Psoas muscle (tissue), 8 donors: Measurements from ENCODE around the gene MMD. TPM values are rescaled to one million over a fixed set of nuclear protein-coding genes. Genes with fewer than 3 reads are reported as not detected.

Source experiments
- ATAC-seq, 4 donors: fragments of 200-7000 bp; cut with Tn5 transposase; one replicate each; pipeline ENCODE4 v1.9.1; 2020; ENCODE audit warnings: moderate library complexity in 3 of 4, mild to moderate bottlenecking in 2 of 4
- DNase-seq, 2 donors: peaks; one replicate each; pipeline ENCODE4 v3.0.0-alpha.2; 2020
- H3K27ac ChIP-seq: fragments of 200-600 bp; one replicate; pipeline ENCODE4 v1.8.0; 2022
- H3K27me3 ChIP-seq, 3 donors: fragments of 200-600 bp in 1 of 3; one replicate each; pipeline versions ENCODE4 v1.6.1 to v1.8.0; 2013 to 2022; ENCODE audit warnings: low read length in 2 of 3, mild to moderate bottlenecking in 2 of 3, moderate library complexity in 1 of 3; ENCODE audit not compliant: insufficient read depth in 3 of 3
- H3K36me3 ChIP-seq, 2 donors: fragments of 200-600 bp in 1 of 2; one replicate each; pipeline versions ENCODE4 v1.6.1 to v1.8.0; 2013 to 2022; ENCODE audit warnings: low read depth in 1 of 2, mild to moderate bottlenecking in 1 of 2, moderate library complexity in 1 of 2; ENCODE audit not compliant: insufficient read depth in 1 of 2
- H3K4me1 ChIP-seq: fragments of 200-600 bp; one replicate; pipeline ENCODE4 v1.8.0; 2022
- H3K4me3 ChIP-seq: fragments of 200-600 bp; one replicate; pipeline ENCODE4 v1.8.0; 2022; ENCODE audit warnings: mild to moderate bottlenecking
- H3K9me3 ChIP-seq: fragments of 200-600 bp; one replicate; pipeline ENCODE4 v1.8.0; 2022
- WGBS, 3 donors: extraction: QIAGEN DNeasy Blood & Tissue Kit; methylation state at CpG; one replicate each; pipeline versions ENCODE4 v1.1.6 to v1.1.7; 2013; 5-methylcytosine and 5-hydroxymethylcytosine counted together
- intact Hi-C, 2 donors: fragments of 100-400 bp; cut with DNase I; formaldehyde crosslinking; loops; one replicate each; pipeline versions ENCODE4 v1.11.0 to v1.14.2; 2022
- polyA plus RNA-seq, 3 donors: library from polyadenylated mRNA; stranded (reverse); fragments of 200-250 nt; gene quantifications; one replicate each; pipeline ENCODE4 v1.2.3, GENCODE V29; 2013
- total RNA-seq, 4 donors: library from RNA; stranded (reverse); fragmentation: NEBNext Ultra II Directional in 2 of 4; extraction: Animal tissue kit (Norgen Biotek cat#: 25700) in 2 of 4; gene quantifications; one replicate each; pipeline versions ENCODE4 v1.2.1 to v1.2.4, GENCODE V29; 2021 to 2023
- TF ChIP-seq, protein P1 (sequence below): fragments of 200-600 bp; IDR thresholded peaks from one replicate; pipeline ENCODE4 v1.8.0; 2022; ENCODE audit warnings: antibody characterized with exemption
- donor health status: healthy with polysubstance abuse.
- donor health status: DM: no; HTN: no; CAD: no; lungs with moderate emphysema.
- donor health status: Bipolar disorder and iron deficiency.
- donor health status: healthy.
- donor health status: DM: yes; HTN: yes; CAD: no.
- donor health status: DM: no; HTN: no; CAD: no.
- donor health status: DM: no; HTN: no; CAD: no.
- donor health status: DM: yes; HTN: yes; CAD: no.

Gene MMD
- total and polyA plus RNA-seq, 7 donors: 3.0 to 11.0 (median 6.2) TPM

DNA sequence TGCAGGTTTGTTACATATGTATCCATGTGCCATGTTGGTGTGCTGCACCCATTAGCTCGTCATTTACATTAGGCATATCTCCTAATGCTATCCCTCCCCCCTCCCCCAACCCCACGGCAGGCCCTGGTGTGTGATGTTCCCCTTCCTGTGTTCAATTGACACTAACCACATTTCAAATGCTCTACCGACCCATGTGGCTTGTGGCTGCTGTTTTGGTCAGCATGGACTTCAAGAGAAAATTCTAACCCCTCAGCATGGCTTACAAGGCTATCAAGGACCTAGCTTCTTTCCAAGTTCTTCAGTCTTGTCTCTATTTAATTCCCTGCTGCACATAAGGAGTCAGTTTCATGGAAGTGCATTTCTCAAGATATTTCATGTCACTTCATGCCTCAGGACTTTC lies 52.9 kb downstream of the MMD start:
- no peak for ATAC-seq
- WGBS, 3 donors: 61 to 70% (median 70%) methylated on average over 3 of the region's 3 CpGs
- Histone ChIP-seq H3K4me1 (no peaks in the 10 kb centered on the region), H3K9me3 (no peaks in the 10 kb centered on the region), H3K4me3 (no peak overlapping the region), H3K27me3 (no peaks in the 10 kb centered on the region), H3K36me3 (no peaks in the 10 kb centered on the region), H3K27ac (no peak overlapping the region)
- intact Hi-C loops: no loop called here
- TF ChIP-seq, protein P1, sequence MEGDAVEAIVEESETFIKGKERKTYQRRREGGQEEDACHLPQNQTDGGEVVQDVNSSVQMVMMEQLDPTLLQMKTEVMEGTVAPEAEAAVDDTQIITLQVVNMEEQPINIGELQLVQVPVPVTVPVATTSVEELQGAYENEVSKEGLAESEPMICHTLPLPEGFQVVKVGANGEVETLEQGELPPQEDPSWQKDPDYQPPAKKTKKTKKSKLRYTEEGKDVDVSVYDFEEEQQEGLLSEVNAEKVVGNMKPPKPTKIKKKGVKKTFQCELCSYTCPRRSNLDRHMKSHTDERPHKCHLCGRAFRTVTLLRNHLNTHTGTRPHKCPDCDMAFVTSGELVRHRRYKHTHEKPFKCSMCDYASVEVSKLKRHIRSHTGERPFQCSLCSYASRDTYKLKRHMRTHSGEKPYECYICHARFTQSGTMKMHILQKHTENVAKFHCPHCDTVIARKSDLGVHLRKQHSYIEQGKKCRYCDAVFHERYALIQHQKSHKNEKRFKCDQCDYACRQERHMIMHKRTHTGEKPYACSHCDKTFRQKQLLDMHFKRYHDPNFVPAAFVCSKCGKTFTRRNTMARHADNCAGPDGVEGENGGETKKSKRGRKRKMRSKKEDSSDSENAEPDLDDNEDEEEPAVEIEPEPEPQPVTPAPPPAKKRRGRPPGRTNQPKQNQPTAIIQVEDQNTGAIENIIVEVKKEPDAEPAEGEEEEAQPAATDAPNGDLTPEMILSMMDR: no peak
- DNase-seq: no peak

DNA sequence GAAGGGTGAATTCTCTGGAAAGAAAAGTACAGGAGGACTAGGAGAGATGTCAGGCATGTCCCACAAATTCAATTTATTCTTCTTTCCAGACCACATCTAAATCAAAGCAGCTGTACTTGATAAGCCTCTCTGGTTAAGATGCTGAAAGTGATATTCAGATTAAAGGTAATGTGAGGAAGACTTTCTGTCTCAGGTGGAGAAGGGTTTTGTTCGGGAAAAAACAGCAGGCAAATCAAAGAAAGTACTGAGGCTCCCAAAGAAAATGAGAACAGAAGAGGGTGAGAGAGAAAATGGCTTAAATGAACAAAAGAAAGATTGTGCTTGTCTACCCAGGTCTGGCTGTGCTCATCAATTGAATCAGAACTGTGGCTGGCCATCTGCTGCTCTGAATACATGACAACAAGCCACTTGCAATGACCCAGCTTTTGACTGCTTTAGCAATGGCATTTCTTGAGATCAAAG lies 55.6 kb downstream of the MMD start:
- intact Hi-C loops: no loop called here
- H3K27ac ChIP-seq: no peak overlapping the region
- 54 to 63% (median 57%) methylated on average over 1 of the region's 1 CpG for WGBS, 3 donors
- H3K36me3 ChIP-seq: no peaks in the 10 kb centered on the region
- no peak for ATAC-seq
- H3K9me3 ChIP-seq: peaks cover 8% of the 10 kb centered on the region
- DNase-seq: no peak
- H3K27me3 ChIP-seq: peaks cover 0 to 2% (median 0%) of the 10 kb centered on the region in 3 donors
- H3K4me3 ChIP-seq: no peak overlapping the region
- TF ChIP-seq, protein P1: no peak
- no peaks in the 10 kb centered on the region for H3K4me1 ChIP-seq

DNA sequence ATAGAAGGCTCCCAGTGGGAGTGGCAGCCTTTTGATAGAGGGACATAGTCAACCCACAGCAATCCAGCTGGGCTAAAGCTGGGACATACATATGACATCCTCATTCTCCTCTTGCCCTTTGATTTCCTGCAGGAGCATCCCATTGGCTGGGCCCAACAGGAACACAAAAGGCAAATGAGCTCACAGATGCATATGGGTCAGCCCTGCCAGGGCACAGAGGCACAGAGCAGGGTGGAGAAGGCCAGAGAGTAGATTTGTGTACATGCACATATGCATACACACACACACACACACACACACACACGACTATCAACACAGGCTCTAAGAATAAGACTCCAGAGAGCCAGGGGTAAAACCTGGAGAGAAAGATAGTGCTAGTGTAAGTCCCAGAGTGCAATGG lies 58.6 kb downstream of the MMD start:
- no peak overlapping the region for H3K4me3 ChIP-seq
- intact Hi-C loops: no loop called here
- no peak for ATAC-seq
- DNase-seq: no peak
- WGBS, 3 donors: 73 to 86% (median 76%) methylated on average over 1 of the region's 1 CpG
- TF ChIP-seq, protein P1: no peak
- H3K4me1 ChIP-seq: no peaks in the 10 kb centered on the region
- no peaks in the 10 kb centered on the region for H3K36me3 ChIP-seq
- H3K27me3 ChIP-seq: peaks cover 0 to 2% (median 0%) of the 10 kb centered on the region in 3 donors
- H3K27ac ChIP-seq: no peak overlapping the region
- peaks cover 9% of the 10 kb centered on the region for H3K9me3 ChIP-seq

DNA sequence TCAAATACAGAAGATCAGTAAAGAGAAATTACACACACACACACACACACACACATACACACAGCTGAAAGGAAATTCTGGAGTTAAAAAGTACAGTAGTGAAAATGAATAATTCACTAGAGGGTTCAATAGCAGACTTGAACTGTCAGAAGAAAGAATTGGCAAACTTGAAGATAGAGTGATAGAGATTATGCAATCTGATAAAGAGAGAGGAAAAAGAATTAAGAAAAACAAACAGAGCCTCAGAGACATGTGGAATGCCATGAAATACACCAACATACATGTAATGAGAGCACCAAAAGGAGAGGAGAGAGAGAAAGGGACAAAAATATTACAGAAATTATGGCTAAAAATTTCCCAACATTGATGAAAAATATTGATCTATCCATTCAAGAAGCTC lies 60.7 kb downstream of the MMD start:
- ATAC-seq: no peak
- intact Hi-C loops: no loop called here

More for the DNA sequence above, 60.7 kb downstream of the MMD start:
- no peaks in the 10 kb centered on the region for H3K36me3 ChIP-seq
- peaks cover 0 to 2% (median 0%) of the 10 kb centered on the region in 3 donors for H3K27me3 ChIP-seq
- peaks cover 9% of the 10 kb centered on the region for H3K9me3 ChIP-seq
- no peak overlapping the region for H3K4me3 ChIP-seq
- H3K4me1 ChIP-seq: no peaks in the 10 kb centered on the region
- no peak for DNase-seq
- TF ChIP-seq, protein P1: no peak
- H3K27ac ChIP-seq: no peak overlapping the region
